GM20431 (cell line): ENCODE measurements around the gene TBL3.

Experiments
- in situ Hi-C: fragments of 300-500 bp; cut with MseI, MboI; formaldehyde crosslinking; loops from one replicate; pipeline ENCODE4 v1.15.0; 2020; ENCODE audit warnings: low sequenced_read_pairs; ENCODE audit not compliant: unreplicated experiment

Gene TBL3

DNA sequence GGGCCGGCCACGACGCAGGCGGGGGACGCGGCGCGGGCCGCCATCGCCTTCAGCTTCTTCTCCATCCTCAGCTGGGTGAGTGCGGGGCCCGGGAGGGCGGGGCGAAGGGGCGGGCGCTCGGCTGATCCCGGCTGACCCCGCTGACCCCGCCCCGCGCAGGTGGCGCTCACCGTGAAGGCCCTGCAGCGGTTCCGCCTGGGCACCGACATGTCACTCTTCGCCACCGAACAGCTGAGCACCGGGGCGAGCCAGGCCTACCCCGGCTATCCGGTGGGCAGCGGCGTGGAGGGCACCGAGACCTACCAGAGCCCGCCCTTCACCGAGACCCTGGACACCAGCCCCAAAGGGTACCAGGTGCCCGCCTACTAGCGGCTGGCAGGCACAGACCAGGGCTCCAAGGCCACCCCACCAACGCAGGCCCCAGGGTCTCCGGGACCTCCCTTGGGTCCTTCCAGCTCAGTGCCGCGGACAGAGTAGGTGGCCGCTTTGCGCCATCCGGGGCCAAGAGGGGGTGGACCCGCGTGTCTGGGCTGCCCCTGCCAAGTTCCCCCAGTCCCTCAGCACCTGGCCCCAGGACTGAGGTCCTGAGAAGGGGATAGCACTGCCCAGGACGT is 21.0 kb downstream of the TBL3 start:
- in situ Hi-C loops = no loop called here

DNA sequence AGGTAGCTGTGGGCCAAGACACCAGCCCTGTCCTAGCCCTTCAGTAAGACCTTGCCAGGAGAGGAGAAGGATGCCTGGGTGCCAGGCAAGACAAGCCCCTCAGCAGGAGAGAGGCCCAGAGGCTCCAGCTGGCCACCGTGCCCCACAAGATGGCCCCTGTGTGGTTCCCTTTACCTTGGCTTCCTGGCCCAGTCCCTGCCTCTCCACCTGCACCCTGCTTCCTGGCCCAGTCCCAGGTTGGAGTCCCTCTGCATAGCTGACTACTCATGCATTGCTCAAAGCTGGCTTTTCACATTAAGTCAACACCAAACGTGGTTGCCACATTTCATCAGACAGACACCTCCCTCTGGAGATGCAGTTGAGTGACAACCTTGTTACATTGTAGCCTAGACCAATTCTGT is 21.9 kb downstream of the TBL3 start:
- in situ Hi-C loops = no loop called here

DNA sequence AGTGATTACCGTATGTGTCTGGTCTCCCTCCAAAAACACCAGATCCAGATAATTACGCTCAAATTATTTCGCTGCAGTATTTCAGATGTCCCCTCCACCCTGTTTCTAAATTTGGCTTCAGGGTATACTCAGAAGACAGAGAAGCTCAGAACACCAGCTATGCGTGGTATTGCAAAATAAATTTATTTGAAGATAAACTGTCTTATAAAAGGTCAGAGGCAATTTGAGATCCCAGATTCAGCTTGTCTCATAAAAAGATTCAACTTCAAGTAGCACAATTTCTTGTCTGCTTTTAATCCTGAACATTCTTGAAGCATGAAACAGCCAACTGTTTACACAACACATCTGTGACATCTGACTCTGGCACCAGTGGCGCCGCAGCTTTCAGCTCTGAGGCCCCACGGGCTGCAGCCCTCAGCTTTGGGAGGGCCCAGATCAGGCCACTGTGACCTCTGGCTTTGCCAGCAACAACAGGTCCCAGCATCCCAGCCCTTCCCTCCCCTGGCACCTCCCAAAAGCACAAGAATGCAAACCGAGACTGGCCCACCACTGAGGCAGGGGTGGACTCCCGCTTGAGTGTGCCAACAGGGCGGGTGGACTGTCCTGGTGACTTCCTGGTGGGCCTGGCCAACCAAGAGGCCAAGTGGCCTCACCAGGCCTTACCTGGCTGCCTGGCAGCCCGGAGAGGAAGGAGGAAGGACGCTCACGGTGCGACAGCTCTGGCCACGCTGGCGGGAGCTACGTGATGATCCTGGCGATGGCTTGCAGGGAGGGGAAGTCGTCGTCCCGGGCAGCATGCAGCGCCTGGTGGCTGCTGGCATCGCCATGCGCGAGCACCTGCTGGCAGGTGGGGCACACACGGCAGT is 25.9 kb downstream of the TBL3 start:
- in situ Hi-C loops = no loop called here

DNA sequence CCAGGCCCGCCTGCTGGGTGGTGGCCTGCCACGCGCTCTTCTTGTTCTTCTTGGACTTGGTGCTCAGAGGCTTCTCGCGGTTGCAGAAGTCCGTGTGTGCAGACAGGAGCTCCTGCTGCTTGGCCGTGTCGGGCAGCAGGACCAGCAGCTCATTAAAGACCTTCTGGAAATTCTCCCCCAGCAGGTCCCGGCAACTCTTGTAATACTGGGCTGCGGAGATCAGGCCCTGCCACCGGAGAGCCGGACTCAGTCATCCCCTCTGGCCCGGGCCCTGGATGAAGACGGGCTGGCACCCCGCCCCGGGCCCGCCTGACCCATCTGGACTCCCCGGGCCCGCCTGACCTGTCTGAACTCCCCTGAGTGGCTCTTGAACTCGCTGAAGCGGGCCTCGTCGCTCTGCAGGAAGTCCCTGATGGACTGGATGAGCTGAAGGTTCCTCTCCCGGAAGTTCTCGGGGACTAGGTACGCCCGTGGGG is 26.5 kb downstream of the TBL3 start:
- in situ Hi-C loops = no loop called here

DNA sequence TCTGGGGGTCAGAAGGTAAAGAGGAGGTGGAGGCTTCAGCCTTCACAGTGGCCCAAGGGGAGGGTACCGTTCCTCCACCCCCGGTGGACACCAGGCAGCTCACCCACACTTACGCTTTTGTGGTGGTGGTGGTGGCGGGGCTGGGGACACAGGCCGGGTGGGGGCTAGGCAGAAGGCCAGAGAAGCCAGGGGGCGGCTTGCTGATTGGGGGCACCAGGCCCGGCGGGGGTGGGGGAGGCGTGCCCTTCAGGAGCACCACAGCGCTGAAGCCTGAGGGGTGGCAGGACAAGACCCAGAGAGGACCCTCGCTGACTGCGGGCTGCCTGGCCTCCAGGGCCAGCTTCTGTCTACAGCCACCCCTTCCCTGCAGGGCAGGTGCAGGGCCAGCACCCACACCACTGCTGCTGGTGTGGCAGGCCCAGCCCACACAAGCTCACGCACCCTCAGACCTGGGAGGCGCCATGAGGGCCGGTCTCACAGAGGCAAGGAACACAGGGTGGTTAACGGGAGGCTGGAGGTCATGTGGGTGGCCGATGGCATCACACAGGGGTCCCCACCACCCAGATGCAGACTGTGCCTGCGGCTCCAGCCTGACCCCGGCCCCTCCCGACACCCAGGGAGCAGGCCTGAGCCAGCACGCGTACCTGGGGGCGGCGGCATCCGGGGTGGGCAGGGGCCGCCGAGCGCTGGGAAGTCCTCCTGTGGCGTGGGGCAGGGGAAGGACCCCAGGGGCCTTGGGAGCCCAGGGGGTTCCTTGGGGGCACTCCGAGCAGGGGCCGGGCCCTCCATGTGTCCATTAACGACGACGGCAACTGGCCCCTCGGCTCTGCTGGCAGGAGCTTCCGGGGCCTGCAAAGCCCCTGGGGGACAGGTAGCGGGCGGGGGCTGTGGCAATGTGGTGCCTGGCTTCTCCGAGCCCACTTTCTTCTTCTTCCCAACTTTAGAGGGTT is 27.3 kb downstream of the TBL3 start:
- in situ Hi-C loops = no loop called here

DNA sequence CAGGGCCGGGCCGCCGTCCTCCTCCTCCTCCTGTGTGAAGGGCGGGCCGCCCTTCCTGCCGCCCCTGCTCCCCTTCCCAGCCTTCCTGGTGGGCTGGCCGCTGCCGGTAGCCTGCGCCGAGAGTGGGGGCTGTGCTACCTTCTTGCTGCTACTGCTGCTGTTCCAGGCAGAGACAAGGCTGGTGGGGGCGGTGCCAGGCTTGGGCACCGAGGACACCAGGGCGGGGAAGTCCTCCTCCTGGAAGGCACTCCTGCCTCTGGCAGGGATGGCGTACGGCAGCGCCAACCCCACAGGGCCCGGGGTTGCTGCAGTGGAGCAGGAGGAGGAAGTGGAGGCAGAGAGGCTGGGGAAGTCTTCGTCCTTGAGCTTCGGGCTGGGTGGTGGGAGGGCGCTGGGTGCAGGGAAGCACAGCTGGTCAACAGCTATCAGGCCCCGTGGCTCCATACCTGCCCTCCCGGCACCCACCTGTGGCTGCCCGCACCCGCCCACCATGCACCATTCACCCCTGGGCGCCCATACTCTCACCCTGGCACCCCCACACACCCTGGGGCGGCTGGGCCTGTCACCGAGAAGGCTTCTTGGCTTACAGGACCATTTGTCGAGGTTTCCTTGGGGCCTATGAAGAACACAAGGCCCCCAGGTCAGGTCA is 28.1 kb downstream of the TBL3 start:
- in situ Hi-C loops = no loop called here

DNA sequence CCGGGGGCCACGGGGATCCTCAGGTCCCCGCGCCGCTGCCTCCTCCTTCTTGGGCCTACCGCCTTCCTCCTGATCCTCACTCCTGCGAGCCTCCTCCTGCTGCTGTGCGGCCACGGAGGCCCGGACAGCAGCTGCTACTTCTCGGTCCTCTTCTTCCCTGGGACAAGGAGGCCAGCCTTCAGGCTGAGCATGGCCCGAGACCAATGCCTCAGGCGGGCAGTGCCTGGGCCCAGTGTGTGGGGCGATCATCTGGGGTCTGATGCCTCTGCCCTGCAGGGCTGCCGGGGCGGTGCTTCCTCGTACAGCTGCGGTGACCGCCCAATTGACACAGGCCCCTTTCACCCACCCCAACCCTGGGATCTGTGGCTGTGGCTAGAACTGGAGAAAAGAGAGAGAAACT is 29.2 kb downstream of the TBL3 start:
- in situ Hi-C loops = no loop called here

DNA sequence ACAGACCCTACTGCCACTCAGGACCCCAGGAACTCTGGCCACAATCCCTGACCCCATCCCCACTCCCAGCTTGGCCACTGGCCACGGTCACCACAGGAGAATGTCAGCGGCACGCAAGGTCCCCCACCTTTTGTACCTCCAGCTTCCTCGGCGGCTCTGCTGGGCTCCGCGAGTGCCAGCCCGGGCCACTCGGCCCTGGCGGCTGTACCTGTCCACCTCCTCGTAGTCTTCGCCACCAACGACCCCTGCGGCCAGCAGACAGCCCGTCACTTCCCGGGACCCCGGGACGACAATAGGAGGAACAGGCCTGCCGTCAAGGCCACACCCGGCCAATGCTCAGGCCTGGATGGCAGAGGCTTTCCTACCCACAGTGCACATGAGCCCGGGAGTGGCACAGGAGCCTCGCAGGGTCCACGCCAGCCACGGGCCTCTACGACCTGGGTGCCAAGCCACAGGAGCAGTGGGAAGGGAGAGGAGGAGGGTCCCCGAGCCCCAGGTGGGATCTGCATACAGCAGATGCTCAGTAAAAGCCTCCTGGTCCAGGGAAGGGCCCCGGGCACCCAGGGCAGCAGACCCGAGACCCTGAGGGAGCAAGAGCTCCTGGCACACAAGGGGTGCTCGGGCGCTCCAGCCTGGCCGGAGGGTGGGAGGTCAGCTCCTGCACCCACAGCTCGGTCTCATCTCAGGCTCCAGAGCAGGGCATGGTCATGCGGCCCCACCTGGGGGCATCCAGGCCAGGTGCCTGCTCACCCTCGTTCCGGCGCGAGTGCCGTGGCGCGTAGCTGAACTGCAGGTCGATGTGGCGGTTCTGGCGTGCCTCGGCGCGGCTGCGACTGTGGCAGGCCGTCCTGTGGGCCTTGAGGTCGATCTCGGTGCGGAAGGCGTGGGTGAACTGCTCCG is 29.9 kb downstream of the TBL3 start:
- in situ Hi-C loops = no loop called here

DNA sequence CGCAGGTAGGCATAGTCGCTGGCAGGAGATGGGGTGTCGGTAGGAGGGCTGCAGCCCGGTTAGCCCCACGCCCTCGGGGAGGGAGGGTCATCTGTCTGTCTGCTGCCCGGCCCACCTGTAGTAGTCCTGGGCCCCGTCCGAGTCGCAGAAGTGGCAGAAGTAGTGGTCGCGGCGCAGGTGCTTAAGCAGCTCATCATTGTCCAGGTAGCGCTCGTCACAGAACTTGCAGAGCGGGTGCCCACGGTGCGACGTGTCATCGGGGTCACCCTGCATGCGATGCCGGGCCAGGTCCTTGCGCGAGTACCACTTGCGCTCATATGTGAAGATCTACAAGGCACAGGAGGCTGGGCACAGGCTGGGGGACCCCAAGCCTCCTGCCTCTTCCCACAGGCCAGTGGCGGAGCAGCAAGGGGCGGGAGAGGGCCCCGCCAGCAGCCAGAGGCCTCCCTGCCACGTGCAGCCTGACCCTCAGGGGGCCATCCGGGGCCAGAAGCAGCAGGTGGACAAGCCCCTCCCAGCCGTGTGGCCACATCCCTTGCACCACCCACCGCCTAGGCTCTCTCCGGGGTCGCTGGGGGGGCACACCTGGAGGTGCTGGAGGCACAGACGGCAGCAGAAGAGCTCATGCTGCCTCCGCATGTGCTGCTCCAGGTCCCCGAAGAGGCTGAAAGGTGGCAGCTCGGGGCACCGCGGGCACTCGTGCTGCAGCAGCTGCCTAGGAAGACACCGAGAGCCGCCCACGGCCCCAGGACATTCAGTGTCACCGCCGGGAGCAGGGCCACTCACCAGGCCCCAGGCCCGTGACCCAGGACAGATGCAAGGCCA is 30.8 kb downstream of the TBL3 start:
- in situ Hi-C loops = no loop called here

DNA sequence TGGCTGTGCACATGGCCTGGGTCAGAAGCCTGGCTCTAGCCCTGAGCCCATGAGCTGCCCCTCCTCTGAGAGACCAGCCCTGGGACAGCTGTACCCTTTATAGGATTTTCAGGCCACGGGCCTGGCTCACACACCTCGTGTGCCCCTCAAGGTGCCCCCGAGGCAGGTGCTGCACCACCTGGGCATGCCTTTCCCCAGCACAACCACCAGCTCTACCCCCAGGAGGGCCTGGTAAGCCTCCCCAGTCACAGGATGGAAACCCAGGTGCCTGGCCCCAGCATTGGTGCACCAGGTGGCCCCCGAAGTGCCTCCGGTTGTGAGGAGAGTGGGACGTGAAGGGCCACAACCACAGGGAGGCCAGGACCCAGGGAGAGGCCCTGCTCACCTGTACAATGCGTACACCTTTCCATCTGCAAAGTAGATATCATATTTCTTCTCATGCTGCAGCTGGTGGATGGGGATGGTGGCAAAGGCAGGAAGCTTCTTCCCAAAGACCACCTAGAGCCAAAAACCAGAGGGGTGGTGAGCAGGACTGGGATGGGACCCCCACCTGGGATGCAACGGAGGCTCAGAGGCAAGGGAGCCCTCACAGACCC is 31.5 kb downstream of the TBL3 start:
- in situ Hi-C loops = no loop called here

DNA sequence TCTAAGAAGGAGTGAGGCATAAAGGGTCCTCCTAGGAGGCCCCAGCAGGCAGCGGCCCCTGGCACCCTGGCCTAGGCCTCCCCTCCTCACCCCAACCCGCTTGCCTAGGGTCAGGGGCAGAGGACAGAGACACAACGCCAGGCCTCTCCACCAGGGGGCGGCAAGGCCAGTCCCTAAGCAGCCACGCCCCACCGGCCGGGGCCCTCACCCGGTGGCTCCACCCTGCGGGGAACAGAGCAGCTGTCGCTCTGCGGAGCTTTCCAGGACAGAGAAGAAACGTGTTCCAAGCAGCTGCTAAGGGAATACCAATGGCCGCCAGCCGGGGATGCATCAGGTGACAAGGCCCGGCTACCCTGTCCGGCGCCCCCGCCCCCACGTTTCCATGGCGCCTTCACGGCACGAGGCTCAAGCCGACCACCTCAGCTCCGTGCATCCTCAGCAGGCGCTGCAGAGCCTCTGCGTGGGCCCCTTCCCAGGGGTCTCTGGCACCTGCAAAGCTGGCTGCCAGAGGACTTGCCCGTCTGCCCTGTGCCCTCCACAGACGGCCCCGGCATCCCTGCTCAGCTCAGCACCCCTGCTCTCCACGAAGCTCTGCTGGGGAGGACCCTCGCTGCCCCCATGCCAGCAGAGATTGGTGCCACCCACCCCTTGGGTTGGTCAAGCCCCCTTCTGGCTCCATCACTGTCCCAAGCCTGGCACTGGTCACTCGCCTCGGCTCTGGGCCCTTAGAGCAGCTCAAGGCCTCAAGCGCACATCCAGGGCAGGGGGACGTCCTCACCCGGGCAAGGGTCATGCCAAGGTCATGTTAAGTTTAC is 32.2 kb downstream of the TBL3 start:
- in situ Hi-C loops = no loop called here

DNA sequence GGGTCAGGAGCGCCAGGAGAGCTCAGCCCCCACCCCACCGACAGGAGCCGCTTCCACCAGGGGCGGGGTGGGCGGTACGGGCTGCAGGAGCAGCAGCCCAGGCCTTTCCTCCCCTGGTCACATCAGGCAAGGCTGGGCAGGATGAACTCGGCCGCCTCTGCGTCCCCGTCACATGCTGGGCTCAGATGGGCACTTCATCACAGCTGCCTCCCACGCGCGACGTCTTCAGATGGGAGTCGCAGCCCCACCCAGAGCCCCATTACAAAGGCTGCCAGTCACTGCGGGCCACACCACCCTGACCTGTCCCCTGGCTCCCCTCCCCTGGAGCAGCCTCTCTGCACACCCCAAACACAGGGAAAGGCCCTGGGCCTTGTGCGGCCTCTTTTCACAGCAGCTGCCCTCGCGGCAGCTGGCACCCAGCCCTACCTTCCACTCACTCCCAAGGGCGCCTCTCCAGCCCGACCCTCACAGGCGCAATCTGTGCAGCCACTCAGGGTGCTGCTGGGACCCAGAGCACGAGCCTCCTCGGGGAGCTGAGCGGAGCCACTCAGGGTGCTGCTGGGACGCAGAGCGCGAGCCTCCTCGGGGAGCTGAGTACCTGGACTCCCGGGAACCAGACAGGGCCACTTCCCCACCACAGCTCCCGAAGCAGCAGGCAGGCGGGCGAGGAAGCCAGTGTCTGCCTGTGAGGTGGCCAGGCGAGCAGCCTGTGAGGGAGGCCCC is 33.1 kb downstream of the TBL3 start:
- in situ Hi-C loops = no loop called here

DNA sequence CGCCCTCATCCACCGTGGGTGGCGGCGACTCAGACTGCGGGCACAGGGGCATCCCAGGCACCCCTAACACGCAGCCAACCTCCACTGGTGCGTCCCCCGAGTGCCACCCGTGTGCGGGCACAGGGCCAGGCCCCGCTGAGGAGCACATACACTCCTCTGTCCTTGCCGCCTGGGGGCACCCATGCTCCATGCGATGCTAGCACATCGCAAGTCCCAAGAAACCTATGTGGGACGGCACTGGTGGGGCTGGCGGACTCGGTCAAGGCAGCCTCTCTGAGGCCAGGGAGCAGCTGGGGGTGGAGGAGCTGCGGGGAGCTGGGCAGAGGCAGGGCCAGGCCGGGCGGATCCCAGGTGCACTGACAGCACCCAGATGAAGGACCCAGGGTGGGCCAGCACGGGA is 33.8 kb downstream of the TBL3 start:
- in situ Hi-C loops = no loop called here

DNA sequence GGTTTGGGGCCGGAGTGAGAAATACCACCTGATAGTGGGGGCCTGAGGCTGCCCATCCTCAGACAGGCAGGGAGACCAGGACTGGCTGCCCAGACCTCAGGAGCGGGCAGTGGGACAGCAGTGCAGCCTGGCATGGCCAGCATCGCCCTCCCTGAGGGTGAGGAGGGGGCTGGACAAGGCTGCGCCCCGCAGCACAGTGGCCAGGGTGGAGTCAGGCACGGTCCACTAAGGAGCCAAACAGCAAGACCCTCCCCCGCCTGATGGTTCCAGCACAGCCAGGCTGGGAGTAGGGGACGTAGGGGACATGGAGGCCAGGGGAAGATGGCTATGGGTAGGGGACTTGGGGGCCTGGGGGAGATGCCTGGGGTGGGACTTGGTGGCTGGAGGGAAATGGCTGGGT is 34.5 kb downstream of the TBL3 start:
- in situ Hi-C loops = no loop called here

DNA sequence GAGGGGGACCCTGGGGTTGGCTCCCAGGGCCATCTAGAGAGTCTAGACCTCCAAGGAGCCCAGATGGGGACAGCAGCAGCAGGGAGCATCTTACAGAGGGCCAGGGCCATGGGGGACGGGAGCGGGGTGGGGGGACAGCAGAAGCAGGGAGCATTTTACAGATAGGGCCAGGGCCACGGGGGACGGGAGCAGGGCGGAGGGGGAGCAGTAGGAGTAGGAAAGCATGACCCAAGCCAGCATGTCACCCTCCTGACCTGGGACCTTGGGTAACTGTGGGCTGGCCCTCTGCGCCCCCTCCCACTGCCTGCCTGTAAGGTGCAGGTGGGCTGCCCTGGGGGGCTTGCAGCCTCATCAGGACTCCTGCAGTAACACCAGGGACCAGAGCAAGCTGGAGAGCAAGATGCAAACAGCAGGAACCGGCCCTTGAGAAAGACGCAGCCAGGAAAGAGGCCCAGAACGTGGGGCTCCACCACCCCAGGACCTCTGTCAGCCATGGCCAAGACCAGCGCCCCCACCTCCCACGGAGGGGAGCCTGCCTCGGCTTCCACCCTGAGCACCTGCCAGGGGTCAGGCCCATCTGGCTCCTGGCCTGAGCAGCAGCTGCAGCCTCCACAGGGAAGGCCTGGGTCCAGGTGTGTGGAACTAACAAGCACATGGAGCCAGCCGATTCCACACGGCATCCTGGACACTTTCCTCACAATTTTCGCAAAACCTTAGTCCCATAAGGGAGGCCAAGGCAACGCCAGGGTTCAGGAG is 35.4 kb downstream of the TBL3 start:
- in situ Hi-C loops = no loop called here

DNA sequence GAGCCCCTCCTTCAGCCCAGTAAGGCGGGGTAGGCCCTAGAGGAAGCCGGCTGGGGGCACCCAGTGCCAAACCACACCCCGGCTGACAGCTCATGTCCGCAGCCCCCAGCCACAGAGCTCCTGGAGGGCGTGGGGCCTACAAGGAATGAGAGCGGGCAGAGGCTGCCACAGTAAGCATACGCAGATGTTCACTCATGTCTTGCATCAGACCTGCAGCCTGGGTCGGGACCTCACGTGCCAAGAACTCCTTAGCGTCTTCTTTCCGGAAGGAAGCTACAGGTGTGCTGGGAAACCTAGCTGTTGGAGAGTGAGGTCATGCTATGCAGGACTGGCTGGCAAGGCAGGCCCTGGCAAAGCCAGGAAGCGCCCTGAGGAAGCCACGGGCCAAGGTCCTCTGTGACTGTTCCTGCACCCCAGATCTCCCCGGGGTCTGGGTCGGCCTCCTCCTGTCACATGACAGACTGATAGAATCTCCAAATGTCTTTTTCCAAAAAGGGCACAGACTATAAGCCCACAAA is 36.2 kb downstream of the TBL3 start:
- in situ Hi-C loops = no loop called here
